Left colon (tissue), 2 donors: ENCODE measurements around the gene PRODH2. TPM values are rescaled to one million over a fixed set of nuclear protein-coding genes. Genes with fewer than 3 reads are reported as not detected.

Experiments used
- ATAC-seq: fragments of 200-7000 bp; cut with Tn5 transposase; one replicate; pipeline ENCODE4 v1.9.1; 2020; ENCODE audit warnings: mild to moderate bottlenecking, moderate library complexity
- DNase-seq, 2 donors: peaks; one replicate each; pipeline ENCODE4 v3.0.0-alpha.2; 2020
- intact Hi-C, 2 donors: fragments of 100-400 bp; cut with DNase I in 1 of 2; cut with micrococcal nuclease in 1 of 2; formaldehyde crosslinking; loops; one replicate each; pipeline versions ENCODE4 v1.11.2 to v1.14.0; 2022; cut with DNase I, micrococcal nuclease
- long read RNA-seq: library from polyadenylated mRNA; unstranded; transcript quantifications from one replicate; pipeline ENCODE4 v2.0.0, GENCODE V29; 2021
- total RNA-seq, 2 donors: library from RNA; stranded (reverse); fragmentation: NEBNext Ultra II Directional; extraction: Animal tissue kit (Norgen Biotek cat#: 25700); gene quantifications; one replicate each; pipeline ENCODE4 v1.2.1, GENCODE V29; 2021
- donor health status: DM: no; HTN: no; CAD: no.
- donor health status: DM: yes; HTN: yes; CAD: no.

The PRODH2 gene, protein sequence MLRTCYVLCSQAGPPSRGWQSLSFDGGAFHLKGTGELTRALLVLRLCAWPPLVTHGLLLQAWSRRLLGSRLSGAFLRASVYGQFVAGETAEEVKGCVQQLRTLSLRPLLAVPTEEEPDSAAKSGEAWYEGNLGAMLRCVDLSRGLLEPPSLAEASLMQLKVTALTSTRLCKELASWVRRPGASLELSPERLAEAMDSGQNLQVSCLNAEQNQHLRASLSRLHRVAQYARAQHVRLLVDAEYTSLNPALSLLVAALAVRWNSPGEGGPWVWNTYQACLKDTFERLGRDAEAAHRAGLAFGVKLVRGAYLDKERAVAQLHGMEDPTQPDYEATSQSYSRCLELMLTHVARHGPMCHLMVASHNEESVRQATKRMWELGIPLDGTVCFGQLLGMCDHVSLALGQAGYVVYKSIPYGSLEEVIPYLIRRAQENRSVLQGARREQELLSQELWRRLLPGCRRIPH
- total RNA-seq = not detected
- long read RNA-seq = 0 reads

GRCh38 chr19:35812220-35813042 lies at the start of gene PRODH2:
PRODH2 (minus strand) TSS chr19:35812845; CDS start chr19:35812805, 40 bp downstream.
- intact Hi-C loops = no loop called here
- DNase-seq (no peak), ATAC-seq (no peak)

GRCh38 chr19:35861640-35862160 lies 49.1 kb upstream of the PRODH2 start:
- ATAC-seq (no peak), DNase-seq (no peak)
- intact Hi-C loops = no loop called here

- DNase-seq = peak in 1 of 2 donors; percentile 19
- peak; percentile 71 for ATAC-seq
- intact Hi-C loops = no loop called here
Observed at GRCh38 chr19:35860818-35861639, 48.4 kb upstream of the PRODH2 start.

DNA sequence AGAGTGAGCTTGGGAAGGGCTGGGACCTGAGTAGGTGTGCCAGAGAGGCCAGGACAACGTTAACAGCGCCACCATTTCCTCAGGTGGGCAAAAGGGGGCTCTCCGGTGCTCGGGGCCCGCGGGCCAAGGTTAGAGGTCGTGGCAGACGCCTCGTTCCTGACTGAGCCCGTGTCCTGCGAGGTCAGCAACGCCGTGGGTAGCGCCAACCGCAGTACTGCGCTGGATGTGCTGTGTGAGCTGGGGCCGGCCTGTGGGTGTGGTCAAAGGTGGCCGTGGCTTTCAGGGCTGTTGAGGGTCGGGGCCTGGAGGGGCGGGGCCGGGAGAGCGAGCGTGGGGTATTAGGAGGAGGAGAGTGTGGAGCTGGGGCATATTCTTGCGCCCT lies 47.8 kb upstream of the PRODH2 start:
- intact Hi-C loops = no loop called here
- DNase-seq (no peak), ATAC-seq (no peak)

GRCh38 chr19:35859414-35859813 lies 46.8 kb upstream of the PRODH2 start:
- ATAC-seq (no peak), DNase-seq (no peak)
- intact Hi-C loops = no loop called here

DNA sequence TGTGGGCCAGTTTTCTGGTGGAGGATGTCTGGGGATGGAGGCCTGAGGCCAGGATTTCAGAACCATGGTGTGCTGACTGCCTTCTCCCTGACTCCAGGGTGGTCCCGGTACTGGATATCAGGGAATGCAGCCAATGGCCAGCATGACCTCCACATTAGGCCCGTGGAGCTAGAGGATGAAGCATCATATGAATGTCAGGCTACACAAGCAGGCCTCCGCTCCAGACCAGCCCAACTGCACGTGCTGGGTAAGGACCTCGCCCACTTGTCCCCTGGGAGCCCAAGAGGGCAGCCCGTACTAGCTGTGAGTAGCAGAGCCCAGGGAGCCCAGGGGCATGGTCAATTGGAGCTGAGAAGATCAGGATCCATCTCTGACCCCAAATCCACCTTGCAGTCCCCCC lies 45.7 kb upstream of the PRODH2 start:
- ATAC-seq (no peak), DNase-seq (no peak)
- intact Hi-C loops = no loop called here

DNA sequence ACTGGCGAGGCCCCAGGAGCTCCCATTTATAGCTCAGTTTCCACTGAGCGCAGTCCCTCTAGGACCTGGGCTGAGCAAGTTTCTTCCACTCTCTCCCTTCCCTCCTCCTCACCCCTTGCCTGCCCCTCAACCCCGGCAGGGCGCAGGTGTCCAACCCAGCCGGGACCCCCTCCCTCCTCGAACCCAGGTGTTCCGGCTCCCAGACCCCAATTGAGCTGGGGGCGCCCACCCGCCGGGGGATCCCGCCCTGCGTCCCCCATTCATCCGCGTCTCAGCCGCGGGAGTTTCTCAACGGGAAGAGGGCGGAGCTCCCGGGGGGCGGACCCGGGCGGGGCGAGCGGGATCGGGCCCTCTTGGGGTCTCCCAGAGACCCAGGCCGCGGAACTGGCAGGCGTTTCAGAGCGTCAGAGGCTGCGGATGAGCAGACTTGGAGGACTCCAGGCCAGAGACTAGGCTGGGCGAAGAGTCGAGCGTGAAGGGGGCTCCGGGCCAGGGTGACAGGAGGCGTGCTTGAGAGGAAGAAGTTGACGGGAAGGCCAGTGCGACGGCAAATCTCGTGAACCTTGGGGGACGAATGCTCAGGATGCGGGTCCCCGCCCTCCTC lies 44.0 kb upstream of the PRODH2 start, which contains the start of gene KIRREL2:
Gene KIRREL2 (plus strand): TSS at position 366 of the 604 bp plus-strand sequence. CDS start 209 bp downstream, at position 575.
- intact Hi-C loops = no loop called here
- ATAC-seq (peak; percentile 32), DNase-seq (no peak)

DNA sequence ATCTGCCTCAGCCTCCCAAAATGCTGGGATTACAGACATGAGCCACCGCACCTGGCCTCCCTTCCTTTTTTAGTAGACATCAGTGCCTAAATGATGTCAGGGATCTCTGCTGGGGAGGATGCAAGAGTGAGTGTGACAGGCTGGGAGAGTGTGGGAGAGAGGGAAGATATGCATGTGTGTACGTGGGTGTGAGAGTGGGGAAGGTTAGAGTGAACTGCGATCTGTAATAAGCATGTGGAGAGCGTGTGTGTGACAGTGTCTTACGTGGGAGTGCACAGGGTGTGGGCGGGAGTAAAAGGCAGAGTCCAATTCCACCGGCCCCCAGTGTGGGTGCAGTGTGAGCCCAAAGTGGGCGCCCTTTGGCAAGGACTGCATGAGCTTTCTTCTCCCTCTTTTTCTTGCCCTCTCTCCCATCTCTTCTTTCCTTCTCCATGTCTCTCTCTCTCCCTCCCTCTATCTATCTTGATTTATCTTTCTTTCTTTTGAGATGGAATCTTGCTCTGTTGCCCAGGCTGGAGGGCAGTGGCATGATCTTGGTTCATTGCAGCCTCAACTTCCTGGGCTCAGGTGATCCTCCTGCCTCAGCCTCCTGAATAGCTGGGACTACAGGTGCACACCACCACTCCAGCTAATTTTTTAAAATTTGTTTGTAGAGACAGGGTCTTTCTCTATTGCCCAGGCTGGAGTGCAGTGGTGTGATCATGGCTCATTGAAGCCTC lies 40.6 kb upstream of the PRODH2 start:
- no peak for ATAC-seq
- intact Hi-C loops = no loop called here
- DNase-seq = no peak

DNA sequence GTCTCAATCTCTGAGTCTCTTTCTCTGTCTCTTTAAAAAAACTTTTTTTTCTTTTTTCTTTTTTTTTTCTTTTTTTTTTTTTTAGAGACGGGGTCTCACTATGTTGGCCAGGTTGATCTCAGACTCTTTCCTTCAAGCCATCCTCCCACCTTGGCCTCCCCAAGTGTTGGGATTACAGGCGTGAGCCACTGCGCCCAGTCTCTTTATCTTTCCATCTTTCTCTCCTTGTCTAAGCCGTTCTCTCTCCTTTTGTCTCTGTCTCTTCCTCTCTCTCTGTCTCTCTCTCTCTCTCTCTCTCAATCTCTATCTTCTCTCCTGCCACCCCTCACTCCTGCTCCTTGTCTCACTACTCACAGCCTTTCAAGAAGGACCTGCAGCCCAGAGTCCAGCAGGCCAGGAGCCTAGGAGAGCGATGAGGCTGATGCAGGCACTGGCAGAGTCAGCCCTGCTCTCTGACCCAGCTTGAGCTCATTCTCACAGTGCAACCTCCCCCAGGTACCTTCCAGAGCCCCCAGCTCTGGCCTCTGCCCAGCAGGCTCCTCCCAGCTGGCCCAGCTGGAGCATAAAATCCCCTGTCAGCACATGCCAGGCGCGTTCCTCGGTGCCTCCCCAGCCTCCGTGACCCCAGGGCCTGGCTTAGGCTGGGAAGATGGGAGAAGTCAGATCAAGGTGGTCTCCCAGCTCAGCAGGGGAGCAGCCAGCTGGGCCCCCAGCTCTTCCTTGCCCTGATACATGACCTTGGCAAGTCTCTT lies 39.6 kb upstream of the PRODH2 start, which contains the start of gene NPHS1:
Gene NPHS1 (minus strand): TSS at position 476 of the 752 bp plus-strand sequence. CDS start 667 bp downstream, outside the sequence.
- DNase-seq (no peak), ATAC-seq (no peak)
- intact Hi-C loops = no loop called here

GRCh38 chr19:35851213-35852028 lies 38.8 kb upstream of the PRODH2 start:
- DNase-seq (no peak), ATAC-seq (no peak)
- intact Hi-C loops = no loop called here

GRCh38 chr19:35848919-35849505 lies 36.4 kb upstream of the PRODH2 start:
- ATAC-seq (no peak), DNase-seq (no peak)
- intact Hi-C loops = no loop called here

DNA sequence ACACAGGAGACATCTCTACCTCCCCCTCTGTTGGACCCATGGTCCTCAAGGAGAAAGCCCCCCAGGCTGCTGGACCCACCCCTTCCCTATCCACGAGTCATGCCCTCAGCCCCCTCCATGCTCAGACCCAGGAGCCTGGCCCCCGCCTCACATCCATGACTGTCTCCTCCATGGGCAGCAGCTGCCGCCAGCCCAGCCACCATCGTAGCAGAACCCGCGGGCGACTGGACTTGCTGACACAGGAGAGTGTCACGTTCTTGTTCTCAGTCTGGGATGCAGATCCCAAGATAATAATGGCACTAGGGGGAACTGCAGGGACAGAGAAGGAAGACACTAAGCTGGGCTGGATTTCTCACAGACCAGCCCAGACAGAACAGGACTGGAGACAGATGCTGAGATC lies 35.8 kb upstream of the PRODH2 start:
- intact Hi-C loops = no loop called here
- no peak for DNase-seq
- no peak for ATAC-seq

DNA sequence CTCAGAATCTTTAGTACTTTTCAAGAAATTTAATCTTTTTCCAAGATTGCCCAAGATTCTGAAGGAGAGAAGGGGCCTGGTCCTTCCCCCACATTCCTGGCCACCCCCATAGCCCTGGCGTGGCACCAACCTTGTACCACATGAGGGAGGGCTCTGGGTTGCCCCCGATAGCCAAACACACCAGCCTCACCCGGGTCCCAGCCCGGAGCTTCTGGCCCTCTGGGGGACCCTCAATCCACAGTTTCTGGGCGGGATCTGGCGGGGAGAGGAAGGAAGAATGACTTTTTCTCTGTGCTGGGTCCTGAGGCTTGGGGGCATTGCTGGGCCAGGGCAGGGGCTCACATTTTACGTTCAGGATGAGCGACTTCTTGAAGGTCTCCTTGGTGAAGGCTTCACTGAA lies 35.3 kb upstream of the PRODH2 start:
- no peak for DNase-seq
- intact Hi-C loops = no loop called here
- ATAC-seq = no peak

DNA sequence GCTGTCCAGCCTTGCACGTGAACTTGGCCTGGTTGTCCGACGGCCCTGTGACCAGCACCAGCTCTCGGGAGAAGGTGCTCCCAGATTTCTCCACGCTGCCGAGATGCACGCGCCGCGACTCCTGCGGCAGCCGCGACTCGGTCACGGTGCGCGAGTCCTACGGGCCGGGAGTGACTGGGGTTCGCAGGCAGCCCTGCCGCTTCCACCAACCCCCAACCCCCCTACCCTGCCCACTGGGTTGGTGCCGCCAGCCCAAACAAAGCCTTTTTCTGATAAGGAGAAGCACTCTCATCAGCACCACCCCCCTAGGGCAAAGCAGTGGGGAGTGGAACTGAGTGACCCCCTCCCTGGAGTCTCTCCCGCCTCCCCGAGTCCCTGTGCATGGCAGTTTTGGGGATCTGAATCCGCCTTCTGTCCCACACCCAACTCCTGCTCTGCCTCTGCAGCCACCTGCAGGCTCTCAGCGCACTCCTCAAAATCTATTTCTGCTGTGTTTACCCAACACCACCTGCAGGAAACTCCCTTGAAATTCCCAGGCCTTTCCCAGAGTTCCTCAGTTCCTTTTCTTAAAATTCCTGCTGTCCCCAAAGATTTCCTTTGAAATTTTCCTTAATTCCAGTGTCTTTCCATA lies 33.5 kb upstream of the PRODH2 start:
- ATAC-seq (peak; percentile 64), DNase-seq (no peak)
- intact Hi-C loops = no loop called here
